ENCODE data around the gene APOB. TPM values are rescaled to one million over a fixed set of nuclear protein-coding genes. Genes with fewer than 3 reads are reported as not detected.

APOB gene
- total and polyA plus RNA-seq, 2 donors, result 0.07 to 0.09 TPM

DNA sequence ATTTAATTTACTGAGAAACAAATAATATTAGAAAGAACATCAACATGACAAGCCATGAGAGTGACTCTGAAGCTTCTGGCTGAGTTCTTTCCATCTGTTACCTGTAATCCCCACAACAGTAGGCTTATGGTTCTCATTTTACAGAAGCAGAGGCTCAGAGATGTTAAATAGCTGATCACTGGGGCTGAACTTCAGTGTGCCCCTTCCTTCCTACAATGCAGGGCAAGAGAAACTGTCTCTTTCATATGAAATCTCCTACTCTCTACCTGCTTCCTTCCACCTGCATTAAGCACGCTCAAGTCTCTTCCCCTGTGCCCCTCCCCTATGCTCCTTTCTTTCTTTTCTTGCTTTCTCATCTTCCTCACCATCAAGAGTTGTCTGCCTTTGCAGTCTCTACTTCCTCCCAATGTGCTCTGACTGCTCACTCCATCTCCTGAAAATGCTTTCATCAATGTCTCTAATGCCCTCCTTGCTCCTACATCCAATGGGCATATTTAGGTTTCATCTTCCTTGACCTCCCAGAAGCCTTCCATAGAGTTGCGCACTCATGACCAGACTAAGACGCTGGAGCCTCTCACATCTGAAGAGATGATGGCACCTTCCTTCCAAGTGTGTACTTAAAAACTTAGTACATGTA lies 23.7 kb downstream of the APOB start:
- no peak overlapping the region for H3K27ac ChIP-seq (ENCODE audit: low read depth in 1 of 2, low read length in 1 of 2)
- no peaks in the 10 kb centered on the region for H3K27me3 ChIP-seq (ENCODE audit: control insufficient read depth in 2 of 2, insufficient read depth in 1 of 2, low read length in 1 of 2)
- no peak overlapping the region for H3K4me3 ChIP-seq (ENCODE audit: low read length in 2 of 2)
- no peaks in the 10 kb centered on the region for H3K36me3 ChIP-seq (ENCODE audit: control insufficient read depth in 2 of 2, insufficient read depth in 2 of 2, low read length in 1 of 2)
- no peak for DNase-seq (ENCODE audit: low read depth in 6 of 9, low spot score in 9 of 9)
- 94% methylated on average over 3 of the region's 3 CpGs for WGBS
- no peaks in the 10 kb centered on the region for H3K9me3 ChIP-seq (ENCODE audit: control insufficient read depth in 2 of 2, insufficient read depth in 1 of 2, low read length in 1 of 2)
- H3K4me1 ChIP-seq (ENCODE audit: control insufficient read depth in 2 of 2, insufficient read depth in 2 of 2, low read length in 2 of 2), result no peaks in the 10 kb centered on the region

DNA sequence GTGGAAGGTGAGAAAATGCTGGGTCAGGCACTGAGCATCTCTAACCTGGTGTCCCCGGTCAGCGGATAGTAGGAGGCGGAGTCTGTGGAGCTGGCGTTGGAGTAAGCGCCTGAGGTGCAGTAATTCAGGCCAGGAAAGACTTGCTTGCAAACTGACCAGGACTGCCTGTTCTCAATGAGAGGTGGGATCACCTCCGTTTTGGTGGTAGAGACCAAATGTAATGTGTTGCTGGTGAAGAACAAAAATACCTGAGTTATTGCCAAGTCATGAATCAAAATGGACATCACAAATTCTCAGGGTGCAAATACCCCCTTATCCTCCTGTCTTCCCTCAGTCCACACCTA lies 24.2 kb downstream of the APOB start:
- no peak for DNase-seq (ENCODE audit: low read depth in 6 of 9, low spot score in 9 of 9)
- WGBS, result 96% methylated on average over 6 of the region's 6 CpGs
- no peak overlapping the region for H3K4me3 ChIP-seq (ENCODE audit: low read length in 2 of 2)
- no peaks in the 10 kb centered on the region for H3K9me3 ChIP-seq (ENCODE audit: control insufficient read depth in 2 of 2, insufficient read depth in 1 of 2, low read length in 1 of 2)
- H3K27me3 ChIP-seq (ENCODE audit: control insufficient read depth in 2 of 2, insufficient read depth in 1 of 2, low read length in 1 of 2), result no peaks in the 10 kb centered on the region
- H3K27ac ChIP-seq (ENCODE audit: low read depth in 1 of 2, low read length in 1 of 2), result no peak overlapping the region
- H3K4me1 ChIP-seq (ENCODE audit: control insufficient read depth in 2 of 2, insufficient read depth in 2 of 2, low read length in 2 of 2), result no peaks in the 10 kb centered on the region
- no peaks in the 10 kb centered on the region for H3K36me3 ChIP-seq (ENCODE audit: control insufficient read depth in 2 of 2, insufficient read depth in 2 of 2, low read length in 1 of 2)

DNA sequence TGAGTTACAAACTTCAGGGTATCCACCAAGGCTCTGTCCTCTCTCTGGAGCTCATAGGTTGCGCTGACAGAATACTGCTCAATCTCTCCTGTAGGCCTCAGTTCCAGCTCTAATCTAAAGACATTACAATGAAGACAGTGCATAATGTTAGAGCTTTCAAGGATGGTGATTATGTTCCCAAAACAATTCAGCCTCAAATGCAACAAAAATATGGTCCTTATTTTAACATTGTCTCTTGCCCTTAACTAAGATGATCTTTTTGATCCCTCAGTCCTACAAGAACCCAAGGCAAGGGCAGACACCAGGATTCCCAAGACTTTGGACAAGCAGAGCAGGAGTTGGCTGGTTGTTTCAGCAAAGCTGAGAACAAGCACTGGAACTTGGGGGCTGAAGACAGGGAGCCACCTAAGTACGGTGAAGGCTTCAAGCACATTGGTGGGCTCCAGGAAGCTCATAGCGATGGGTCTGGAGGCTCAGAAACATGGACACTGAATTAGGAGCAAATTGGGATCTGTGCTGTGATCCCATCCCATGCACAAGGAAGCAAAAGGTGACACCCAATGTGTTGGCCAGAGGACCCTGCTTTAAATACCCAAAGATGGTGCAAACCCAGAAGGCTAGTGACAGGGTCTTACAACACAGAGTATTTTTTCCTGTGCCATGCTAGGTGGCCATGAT lies 24.7 kb downstream of the APOB start:
- DNase-seq (ENCODE audit: low read depth in 6 of 9, low spot score in 9 of 9), result no peak
- Histone ChIP-seq H3K4me1 (ENCODE audit: control insufficient read depth in 2 of 2, insufficient read depth in 2 of 2, low read length in 2 of 2) (no peaks in the 10 kb centered on the region), H3K36me3 (ENCODE audit: control insufficient read depth in 2 of 2, insufficient read depth in 2 of 2, low read length in 1 of 2) (no peaks in the 10 kb centered on the region), H3K27me3 (ENCODE audit: control insufficient read depth in 2 of 2, insufficient read depth in 1 of 2, low read length in 1 of 2) (no peaks in the 10 kb centered on the region), H3K4me3 (ENCODE audit: low read length in 2 of 2) (no peak overlapping the region), H3K27ac (ENCODE audit: low read depth in 1 of 2, low read length in 1 of 2) (no peak overlapping the region), H3K9me3 (ENCODE audit: control insufficient read depth in 2 of 2, insufficient read depth in 1 of 2, low read length in 1 of 2) (no peaks in the 10 kb centered on the region)
- over 99% methylated on average over 3 of the region's 3 CpGs for WGBS

DNA sequence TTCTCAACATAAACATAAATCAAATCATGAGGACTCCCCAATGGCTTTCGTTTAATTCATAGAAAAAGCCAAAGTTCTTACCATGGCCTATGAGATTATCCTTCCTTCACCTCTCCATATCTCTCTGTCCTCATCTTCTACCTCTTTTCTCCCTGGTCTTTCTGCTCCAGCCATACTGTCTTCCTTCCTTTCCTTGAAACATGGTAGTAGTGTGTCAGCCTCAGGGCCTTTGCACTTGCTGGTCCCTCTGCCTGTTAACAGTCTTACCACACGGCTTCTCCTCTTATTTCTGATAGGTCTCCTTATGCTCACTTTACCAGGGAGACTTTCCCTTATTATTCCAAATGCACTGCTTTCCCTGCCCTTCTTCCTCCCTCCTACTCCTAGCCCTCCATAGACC lies 25.6 kb downstream of the APOB start:
- H3K36me3 ChIP-seq (ENCODE audit: control insufficient read depth in 2 of 2, insufficient read depth in 2 of 2, low read length in 1 of 2), result no peaks in the 10 kb centered on the region
- H3K4me1 ChIP-seq (ENCODE audit: control insufficient read depth in 2 of 2, insufficient read depth in 2 of 2, low read length in 2 of 2), result no peaks in the 10 kb centered on the region
- no peak overlapping the region for H3K4me3 ChIP-seq (ENCODE audit: low read length in 2 of 2)
- 92% methylated on average over 2 of the region's 2 CpGs for WGBS
- DNase-seq (ENCODE audit: low read depth in 6 of 9, low spot score in 9 of 9), result no peak
- no peaks in the 10 kb centered on the region for H3K9me3 ChIP-seq (ENCODE audit: control insufficient read depth in 2 of 2, insufficient read depth in 1 of 2, low read length in 1 of 2)
- no peaks in the 10 kb centered on the region for H3K27me3 ChIP-seq (ENCODE audit: control insufficient read depth in 2 of 2, insufficient read depth in 1 of 2, low read length in 1 of 2)
- no peak overlapping the region for H3K27ac ChIP-seq (ENCODE audit: low read depth in 1 of 2, low read length in 1 of 2)

DNA sequence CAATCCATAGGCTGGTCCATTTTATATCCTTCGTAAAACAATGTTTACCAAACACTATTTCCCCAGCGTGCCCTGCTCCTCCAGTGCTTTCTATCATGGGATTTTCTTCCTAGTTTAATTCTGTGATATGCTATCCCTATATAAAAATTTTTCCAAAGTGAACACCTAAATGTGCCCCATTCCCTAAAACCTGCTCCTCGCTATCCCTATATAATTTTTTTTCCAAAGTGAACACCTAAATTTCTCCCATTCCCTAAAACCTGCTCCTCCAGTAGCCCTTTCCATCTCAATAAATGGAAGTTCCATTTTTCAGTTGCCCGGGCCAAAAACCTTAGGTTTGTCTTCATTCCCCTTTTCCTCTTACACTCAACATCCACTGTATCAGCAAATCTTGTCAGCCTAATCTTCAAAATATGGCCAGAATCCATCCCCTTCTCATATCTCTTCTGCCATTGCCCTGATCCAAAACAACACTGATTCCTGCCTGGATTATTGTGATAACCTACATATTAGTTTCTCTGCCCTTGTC lies 26.1 kb downstream of the APOB start:
- H3K27ac ChIP-seq (ENCODE audit: low read depth in 1 of 2, low read length in 1 of 2), result no peak overlapping the region
- H3K36me3 ChIP-seq (ENCODE audit: control insufficient read depth in 2 of 2, insufficient read depth in 2 of 2, low read length in 1 of 2), result no peaks in the 10 kb centered on the region
- 93% methylated on average over 4 of the region's 4 CpGs for WGBS
- no peaks in the 10 kb centered on the region for H3K4me1 ChIP-seq (ENCODE audit: control insufficient read depth in 2 of 2, insufficient read depth in 2 of 2, low read length in 2 of 2)
- H3K9me3 ChIP-seq (ENCODE audit: control insufficient read depth in 2 of 2, insufficient read depth in 1 of 2, low read length in 1 of 2), result no peaks in the 10 kb centered on the region
- no peaks in the 10 kb centered on the region for H3K27me3 ChIP-seq (ENCODE audit: control insufficient read depth in 2 of 2, insufficient read depth in 1 of 2, low read length in 1 of 2)
- no peak overlapping the region for H3K4me3 ChIP-seq (ENCODE audit: low read length in 2 of 2)
- no peak for DNase-seq (ENCODE audit: low read depth in 6 of 9, low spot score in 9 of 9)

DNA sequence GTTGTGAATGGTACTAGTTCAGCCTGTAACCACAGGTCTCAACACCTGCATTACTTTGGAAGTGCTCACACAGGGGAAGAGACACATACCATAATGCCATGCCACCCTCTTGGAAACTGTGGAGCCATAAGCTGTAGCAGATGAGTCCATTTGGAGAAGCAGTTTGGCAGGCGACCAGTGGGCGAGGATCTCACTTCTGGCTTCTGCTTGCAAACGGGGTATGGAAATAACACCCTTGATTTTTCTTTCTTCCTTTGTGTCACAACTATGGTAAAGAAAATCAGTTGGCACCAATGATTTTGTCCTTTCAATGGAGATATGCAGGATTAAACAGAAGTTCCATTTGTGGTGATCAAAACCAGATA lies 28.6 kb downstream of the APOB start:
- 96% methylated on average over 3 of the region's 3 CpGs for WGBS
- no peak overlapping the region for H3K27ac ChIP-seq (ENCODE audit: low read depth in 1 of 2, low read length in 1 of 2)
- no peak for DNase-seq (ENCODE audit: low read depth in 6 of 9, low spot score in 9 of 9)
- no peak overlapping the region for H3K4me3 ChIP-seq (ENCODE audit: low read length in 2 of 2)
- H3K27me3 ChIP-seq (ENCODE audit: control insufficient read depth in 2 of 2, insufficient read depth in 1 of 2, low read length in 1 of 2), result no peaks in the 10 kb centered on the region
- H3K36me3 ChIP-seq (ENCODE audit: control insufficient read depth in 2 of 2, insufficient read depth in 2 of 2, low read length in 1 of 2), result no peaks in the 10 kb centered on the region
- H3K9me3 ChIP-seq (ENCODE audit: control insufficient read depth in 2 of 2, insufficient read depth in 1 of 2, low read length in 1 of 2), result no peaks in the 10 kb centered on the region
- no peaks in the 10 kb centered on the region for H3K4me1 ChIP-seq (ENCODE audit: control insufficient read depth in 2 of 2, insufficient read depth in 2 of 2, low read length in 2 of 2)

DNA sequence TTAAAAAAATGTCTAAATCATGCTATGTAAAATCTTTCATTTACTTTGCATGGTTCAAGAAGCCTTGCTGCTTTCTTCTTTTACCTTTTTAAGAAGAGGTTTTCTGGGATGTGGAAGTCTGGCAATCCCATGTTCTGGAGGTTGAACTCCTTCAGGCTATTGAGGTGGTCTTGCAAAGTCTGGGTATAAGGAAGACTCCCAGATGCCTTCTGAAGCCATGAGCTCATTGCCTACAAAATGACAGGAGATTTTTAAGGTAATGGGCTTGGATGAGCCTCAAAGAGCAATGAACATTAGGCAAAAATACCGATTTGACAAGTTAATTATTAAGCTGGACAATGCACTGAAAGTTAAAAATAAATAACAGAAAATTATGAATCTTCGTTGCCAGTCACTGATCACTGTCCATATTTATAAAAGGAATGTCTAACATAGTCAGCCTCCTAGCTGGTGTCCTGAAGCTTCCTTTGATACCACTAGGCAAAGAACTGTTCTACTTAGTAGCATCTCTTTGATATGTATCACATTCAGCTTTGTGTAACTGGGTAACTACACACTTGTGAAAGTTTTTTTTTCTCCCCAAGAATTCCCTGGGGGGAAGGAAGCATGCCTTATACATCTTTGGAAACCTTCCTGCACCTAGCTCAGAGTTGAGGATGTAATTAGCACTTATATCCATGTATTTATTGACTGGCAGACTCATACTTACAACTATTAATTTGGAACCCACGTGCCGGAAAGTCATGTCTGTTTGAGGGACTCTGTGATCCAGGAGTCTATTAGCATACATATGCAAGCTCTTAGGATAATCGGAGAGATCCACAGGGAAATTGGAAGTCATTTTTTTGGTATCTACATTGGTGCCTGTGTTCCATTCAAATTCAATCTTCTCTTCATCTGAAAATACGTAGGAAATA lies 29.3 kb downstream of the APOB start:
- Histone ChIP-seq H3K36me3 (ENCODE audit: control insufficient read depth in 2 of 2, insufficient read depth in 2 of 2, low read length in 1 of 2) (no peaks in the 10 kb centered on the region), H3K27me3 (ENCODE audit: control insufficient read depth in 2 of 2, insufficient read depth in 1 of 2, low read length in 1 of 2) (no peaks in the 10 kb centered on the region), H3K4me1 (ENCODE audit: control insufficient read depth in 2 of 2, insufficient read depth in 2 of 2, low read length in 2 of 2) (no peaks in the 10 kb centered on the region), H3K9me3 (ENCODE audit: control insufficient read depth in 2 of 2, insufficient read depth in 1 of 2, low read length in 1 of 2) (no peaks in the 10 kb centered on the region), H3K27ac (ENCODE audit: low read depth in 1 of 2, low read length in 1 of 2) (no peak overlapping the region), H3K4me3 (ENCODE audit: low read length in 2 of 2) (no peak overlapping the region)
- 83% methylated on average over 6 of the region's 6 CpGs for WGBS
- no peak for DNase-seq (ENCODE audit: low read depth in 6 of 9, low spot score in 9 of 9)

DNA sequence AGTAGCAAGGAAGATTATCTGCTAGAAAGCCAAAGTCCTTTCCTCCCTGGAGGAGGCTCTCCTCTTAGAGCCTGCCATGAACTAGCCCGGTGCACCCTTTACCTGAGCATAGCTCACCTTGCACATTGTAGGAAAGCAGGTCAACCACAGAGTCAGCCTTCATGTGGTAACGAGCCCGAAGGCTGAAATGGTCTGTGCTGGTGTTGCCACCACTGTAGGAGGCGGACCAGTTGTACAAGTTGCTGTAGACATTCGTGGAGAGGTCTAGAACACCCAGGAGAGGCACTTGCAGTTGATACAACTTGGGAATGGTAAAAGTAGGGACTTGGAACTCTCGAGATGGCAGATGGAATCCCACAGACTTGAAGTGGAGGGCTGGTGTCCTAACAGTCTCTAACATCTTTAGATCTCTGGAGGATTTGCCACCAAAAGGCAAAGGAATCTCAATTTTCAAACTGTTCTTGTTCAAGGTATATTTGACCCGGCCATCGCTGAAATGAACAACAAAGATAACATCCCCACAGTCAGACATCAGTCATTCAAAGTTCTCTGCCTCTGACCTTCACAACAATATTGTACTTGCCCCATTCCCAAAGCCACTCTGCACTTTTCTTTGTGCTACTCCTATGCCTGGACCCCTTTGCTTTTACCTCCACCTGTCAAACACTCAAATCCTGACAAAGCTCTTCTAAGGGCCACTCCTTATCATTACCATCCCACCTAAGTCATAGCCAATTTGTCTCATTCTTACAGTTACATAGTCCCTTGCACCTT lies 30.6 kb downstream of the APOB start:
- 92% methylated on average over 8 of the region's 8 CpGs for WGBS
- DNase-seq (ENCODE audit: low read depth in 6 of 9, low spot score in 9 of 9), result no peak
- H3K27ac ChIP-seq (ENCODE audit: low read depth in 1 of 2, low read length in 1 of 2), result no peak overlapping the region
- H3K27me3 ChIP-seq (ENCODE audit: control insufficient read depth in 2 of 2, insufficient read depth in 1 of 2, low read length in 1 of 2), result no peaks in the 10 kb centered on the region
- no peak overlapping the region for H3K4me3 ChIP-seq (ENCODE audit: low read length in 2 of 2)
- H3K36me3 ChIP-seq (ENCODE audit: control insufficient read depth in 2 of 2, insufficient read depth in 2 of 2, low read length in 1 of 2), result no peaks in the 10 kb centered on the region
- no peaks in the 10 kb centered on the region for H3K4me1 ChIP-seq (ENCODE audit: control insufficient read depth in 2 of 2, insufficient read depth in 2 of 2, low read length in 2 of 2)
- no peaks in the 10 kb centered on the region for H3K9me3 ChIP-seq (ENCODE audit: control insufficient read depth in 2 of 2, insufficient read depth in 1 of 2, low read length in 1 of 2)

Data from thymus (tissue), 11 donors.